ENCODE results near the gene HOXA11. TPM values are rescaled to one million over a fixed set of nuclear protein-coding genes. Genes with fewer than 3 reads are reported as not detected.

Gene HOXA11
- total RNA-seq, 1 experiment from 2014 or later = not detected

DNA sequence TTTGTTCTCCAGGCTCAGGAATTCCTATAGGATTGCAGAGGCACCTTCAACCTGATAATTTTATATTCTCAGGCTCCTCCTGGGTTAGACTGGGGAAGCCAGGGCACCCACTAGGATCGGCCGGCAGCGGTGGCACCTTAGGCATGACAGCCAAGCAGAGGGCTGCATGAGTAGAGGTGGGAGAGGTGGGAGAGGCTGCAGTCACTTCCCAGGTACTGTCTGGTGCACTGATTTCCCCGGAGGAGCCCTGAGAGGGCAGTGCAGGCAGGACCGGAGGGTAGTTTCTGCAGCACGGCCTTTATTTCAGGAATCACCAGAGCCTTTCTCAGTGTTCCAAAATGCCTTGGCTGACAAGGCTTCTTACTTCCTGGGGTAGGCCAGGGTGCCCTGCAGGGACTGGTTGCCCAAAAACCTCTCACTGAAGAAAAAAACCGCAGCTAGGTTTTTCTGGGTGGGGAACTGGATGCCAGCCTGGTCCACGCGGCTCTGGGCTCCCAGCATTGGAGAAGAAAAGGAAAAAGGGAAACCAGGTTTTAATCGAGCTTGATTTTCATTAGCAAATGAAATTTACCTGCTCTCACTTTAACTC lies 18.4 kb upstream of the HOXA11 start:
- Histone ChIP-seq H2AFZ (ENCODE audit: low read length) (no peak overlapping the region), H3K9me3 (ENCODE audit: control insufficient read depth, low read depth, low read length) (no peaks in the 10 kb centered on the region), H2BK12ac (ENCODE audit: insufficient read length, low read depth, low read length) (no peak overlapping the region), H4K20me1 (ENCODE audit: control insufficient read depth, insufficient read depth, insufficient read length) (no peaks in the 10 kb centered on the region), H3K56ac (ENCODE audit: insufficient read length, low read depth, low read length) (no peak overlapping the region), H3K27me3 (ENCODE audit: insufficient read depth, low read length) (peaks cover 93% of the 10 kb centered on the region), H2BK15ac (ENCODE audit: low read depth, low read length) (no peak overlapping the region), H2AK5ac (ENCODE audit: insufficient read length, low read length) (no peak overlapping the region), H3K4me2 (ENCODE audit: insufficient read depth, insufficient read length, low read length) (no peak overlapping the region), H3K23me2 (ENCODE audit: insufficient read length, low read depth, low read length, poor library complexity, severe bottlenecking) (no peaks in the 10 kb centered on the region), H2BK5ac (ENCODE audit: insufficient read length, low read length) (no peak overlapping the region), H4K8ac (replicated peaks; ENCODE audit: insufficient read length, low read depth, low read length) (no peak overlapping the region), H4K5ac (ENCODE audit: insufficient read length, low read depth, low read length) (no peak overlapping the region), H3K9ac (ENCODE audit: extremely low read depth, insufficient read length, low read length) (no peak overlapping the region), H3K18ac (ENCODE audit: insufficient read length, low read depth, low read length) (no peak overlapping the region), H3T11ph (ENCODE audit: low read length) (no peak overlapping the region), H4K91ac (ENCODE audit: insufficient read length, low read depth, low read length) (no peak overlapping the region), H3K14ac (ENCODE audit: insufficient read depth, low read length) (no peak overlapping the region), H3K23ac (ENCODE audit: insufficient read length, low read depth, low read length) (no peak overlapping the region), H3K79me2 (ENCODE audit: insufficient read depth, low read length) (no peaks in the 10 kb centered on the region), H3K4ac (ENCODE audit: low read depth, low read length) (no peak overlapping the region), H3K4me1 (ENCODE audit: insufficient read depth, low read length) (no peaks in the 10 kb centered on the region), H2BK20ac (ENCODE audit: low read depth, low read length, poor library complexity, severe bottlenecking) (no peak overlapping the region), H3K79me1 (ENCODE audit: insufficient read depth, low read depth, low read length, poor library complexity, severe bottlenecking) (no peaks in the 10 kb centered on the region), H2BK120ac (ENCODE audit: low read depth, low read length, poor library complexity, severe bottlenecking) (no peak overlapping the region), H3K27ac (ENCODE audit: insufficient read length, low read depth, low read length) (no peak overlapping the region)
- H3K4me3 Mint-ChIP-seq = no peak overlapping the region
- peaks cover 0 to 2% (median 0%) of the 10 kb centered on the region in 3 experiments; a peak in 2 of 7 replicates for H3K36me3 Mint-ChIP-seq (ENCODE audit: insufficient read depth in 1 of 3, low read depth in 3 of 3)
- TF ChIP-seq, protein P1, sequence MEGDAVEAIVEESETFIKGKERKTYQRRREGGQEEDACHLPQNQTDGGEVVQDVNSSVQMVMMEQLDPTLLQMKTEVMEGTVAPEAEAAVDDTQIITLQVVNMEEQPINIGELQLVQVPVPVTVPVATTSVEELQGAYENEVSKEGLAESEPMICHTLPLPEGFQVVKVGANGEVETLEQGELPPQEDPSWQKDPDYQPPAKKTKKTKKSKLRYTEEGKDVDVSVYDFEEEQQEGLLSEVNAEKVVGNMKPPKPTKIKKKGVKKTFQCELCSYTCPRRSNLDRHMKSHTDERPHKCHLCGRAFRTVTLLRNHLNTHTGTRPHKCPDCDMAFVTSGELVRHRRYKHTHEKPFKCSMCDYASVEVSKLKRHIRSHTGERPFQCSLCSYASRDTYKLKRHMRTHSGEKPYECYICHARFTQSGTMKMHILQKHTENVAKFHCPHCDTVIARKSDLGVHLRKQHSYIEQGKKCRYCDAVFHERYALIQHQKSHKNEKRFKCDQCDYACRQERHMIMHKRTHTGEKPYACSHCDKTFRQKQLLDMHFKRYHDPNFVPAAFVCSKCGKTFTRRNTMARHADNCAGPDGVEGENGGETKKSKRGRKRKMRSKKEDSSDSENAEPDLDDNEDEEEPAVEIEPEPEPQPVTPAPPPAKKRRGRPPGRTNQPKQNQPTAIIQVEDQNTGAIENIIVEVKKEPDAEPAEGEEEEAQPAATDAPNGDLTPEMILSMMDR (conservative IDR thresholded peaks at IDR 0.05) = no peak
- no peak overlapping the region for H3K27ac Mint-ChIP-seq
- DNase-seq = no peak
- WGBS (ENCODE audit: extremely low coverage, insufficient read length, low lambda C conversion rate) = no CpG with 5 or more reads among the region's 10 CpGs
- peaks cover 95% of the 10 kb centered on the region for H3K27me3 Mint-ChIP-seq (ENCODE audit: low read depth)
- H3K4me1 Mint-ChIP-seq = peaks cover 8 to 23% of the 10 kb centered on the region in 2 experiments; a peak in 3 of 4 replicates
- H3K9me3 Mint-ChIP-seq = peaks cover 7 to 8% of the 10 kb centered on the region in 2 experiments; a peak in 4 of 5 replicates

All from H9 (cell line).